Astrocyte (in vitro differentiated cells and primary cell): ENCODE measurements around the gene COQ8A. TPM values are rescaled to one million over a fixed set of nuclear protein-coding genes. Genes with fewer than 3 reads are reported as not detected.

Experiments used
- DNase-seq: peaks from one replicate; pipeline ENCODE4 v3.0.0-alpha.2; 2010; ENCODE audit warnings: low read depth
- FAIRE-seq: peaks from 2 replicates; lab custom pipeline; 2011; peaks lifted over from hg19 to GRCh38; lab: Jason Lieb, UNC
- H2AFZ ChIP-seq: 2 replicates; pipeline ENCODE4 v1.6.0; 2012; ENCODE audit warnings: low read depth, low read length, inconsistent platforms
- H3K27ac ChIP-seq: 2 replicates; pipeline ENCODE4 v1.5.1; 2011; ENCODE audit warnings: low read depth, low read length, inconsistent platforms
- H3K27me3 ChIP-seq: 2 replicates; pipeline ENCODE4 v1.6.0; 2011; ENCODE audit warnings: low read length, inconsistent platforms; ENCODE audit not compliant: insufficient read depth
- H3K36me3 ChIP-seq: 2 replicates; pipeline ENCODE4 v1.5.1; 2011; ENCODE audit warnings: low read length, inconsistent platforms; ENCODE audit not compliant: insufficient read depth
- H3K4me1 ChIP-seq: 2 replicates; pipeline ENCODE4 v1.5.1; 2011; ENCODE audit warnings: low read length, inconsistent platforms; ENCODE audit not compliant: insufficient read depth
- H3K4me2 ChIP-seq: 2 replicates; pipeline ENCODE4 v1.6.0; 2012; ENCODE audit warnings: low read length, inconsistent platforms
- H3K4me3 ChIP-seq: 2 replicates; pipeline ENCODE4 v1.5.1; 2011; ENCODE audit warnings: low read depth, mild to moderate bottlenecking, low read length, inconsistent platforms; ENCODE audit not compliant: insufficient read depth
- H3K79me2 ChIP-seq: 2 replicates; pipeline ENCODE4 v1.6.0; 2012; ENCODE audit warnings: mild to moderate bottlenecking, low read length, inconsistent platforms; ENCODE audit not compliant: insufficient read depth
- H3K9ac ChIP-seq: 2 replicates; pipeline ENCODE4 v1.6.0; 2012; ENCODE audit warnings: mild to moderate bottlenecking, low read length, inconsistent platforms
- H3K9me3 ChIP-seq: 2 replicates; pipeline ENCODE4 v1.5.1; 2012; ENCODE audit warnings: low read depth, mild to moderate bottlenecking, low read length, inconsistent platforms; ENCODE audit not compliant: insufficient read depth
- H4K20me1 ChIP-seq: 2 replicates; pipeline ENCODE4 v1.6.0; 2012; ENCODE audit warnings: low read length, inconsistent platforms; ENCODE audit not compliant: insufficient read depth
- H3K27ac Mint-ChIP-seq: one replicate; pipeline ENCODE4 v1.8.0; 2021; ENCODE audit warnings: mild to moderate bottlenecking, mixed read lengths; ENCODE audit not compliant: unreplicated experiment
- H3K27me3 Mint-ChIP-seq: one replicate; pipeline ENCODE4 v1.8.0; 2021; ENCODE audit warnings: low read depth, mixed read lengths; ENCODE audit not compliant: unreplicated experiment
- H3K36me3 Mint-ChIP-seq: one replicate; pipeline ENCODE4 v1.8.0; 2021; ENCODE audit warnings: low read depth, mixed read lengths; ENCODE audit not compliant: unreplicated experiment
- H3K4me1 Mint-ChIP-seq: one replicate; pipeline ENCODE4 v1.8.0; 2021; ENCODE audit warnings: low read depth, mixed read lengths; ENCODE audit not compliant: unreplicated experiment
- H3K4me3 Mint-ChIP-seq: one replicate; pipeline ENCODE4 v1.8.0; 2021; ENCODE audit warnings: mild to moderate bottlenecking, moderate library complexity, mixed read lengths; ENCODE audit not compliant: unreplicated experiment
- H3K9me3 Mint-ChIP-seq: one replicate; pipeline ENCODE4 v1.8.0; 2021; ENCODE audit warnings: mild to moderate bottlenecking, mixed read lengths; ENCODE audit not compliant: unreplicated experiment
- EZH2 ChIP-seq: IDR thresholded peaks from 2 replicates; pipeline ENCODE4 v1.6.1; 2012; ENCODE audit warnings: mild to moderate bottlenecking, low read length, inconsistent platforms; ENCODE audit not compliant: insufficient read depth
- total RNA-seq: library from RNA; stranded (reverse); gene quantifications from 2 replicates; pipeline ENCODE4 v1.2.1, GENCODE V29; 2021
- TF ChIP-seq, protein P1 (sequence below): IDR thresholded peaks from 2 replicates; pipeline ENCODE4 v1.5.1; 2011; ENCODE audit warnings: low read depth, mild to moderate bottlenecking, inconsistent platforms, low read length, moderate library complexity; ENCODE audit not compliant: insufficient read depth

COQ8A gene
- total RNA-seq, 1 donor from 2014 or later: 8.2 TPM

- Histone ChIP-seq H3K27ac (no peak overlapping the region), H3K4me3 (no peak overlapping the region), H3K27me3 (no peaks in the 10 kb centered on the region), H3K79me2 (no peaks in the 10 kb centered on the region), H3K4me2 (no peak overlapping the region), H3K4me1 (no peaks in the 10 kb centered on the region), H3K9me3 (no peaks in the 10 kb centered on the region), H4K20me1 (no peaks in the 10 kb centered on the region), H3K36me3 (peaks cover 6% of the 10 kb centered on the region), H3K9ac (no peak overlapping the region), H2AFZ (no peak overlapping the region)
- FAIRE-seq: no peak
- H3K27me3 Mint-ChIP-seq: no peaks in the 10 kb centered on the region
- DNase-seq: no peak
- no peaks in the 10 kb centered on the region for H3K9me3 Mint-ChIP-seq
- no peak overlapping the region for H3K27ac Mint-ChIP-seq
- H3K36me3 Mint-ChIP-seq: peaks cover 1% of the 10 kb centered on the region
- H3K4me3 Mint-ChIP-seq: no peak overlapping the region
- TF ChIP-seq, protein P1, sequence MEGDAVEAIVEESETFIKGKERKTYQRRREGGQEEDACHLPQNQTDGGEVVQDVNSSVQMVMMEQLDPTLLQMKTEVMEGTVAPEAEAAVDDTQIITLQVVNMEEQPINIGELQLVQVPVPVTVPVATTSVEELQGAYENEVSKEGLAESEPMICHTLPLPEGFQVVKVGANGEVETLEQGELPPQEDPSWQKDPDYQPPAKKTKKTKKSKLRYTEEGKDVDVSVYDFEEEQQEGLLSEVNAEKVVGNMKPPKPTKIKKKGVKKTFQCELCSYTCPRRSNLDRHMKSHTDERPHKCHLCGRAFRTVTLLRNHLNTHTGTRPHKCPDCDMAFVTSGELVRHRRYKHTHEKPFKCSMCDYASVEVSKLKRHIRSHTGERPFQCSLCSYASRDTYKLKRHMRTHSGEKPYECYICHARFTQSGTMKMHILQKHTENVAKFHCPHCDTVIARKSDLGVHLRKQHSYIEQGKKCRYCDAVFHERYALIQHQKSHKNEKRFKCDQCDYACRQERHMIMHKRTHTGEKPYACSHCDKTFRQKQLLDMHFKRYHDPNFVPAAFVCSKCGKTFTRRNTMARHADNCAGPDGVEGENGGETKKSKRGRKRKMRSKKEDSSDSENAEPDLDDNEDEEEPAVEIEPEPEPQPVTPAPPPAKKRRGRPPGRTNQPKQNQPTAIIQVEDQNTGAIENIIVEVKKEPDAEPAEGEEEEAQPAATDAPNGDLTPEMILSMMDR: no peak
- TF ChIP-seq EZH2: no peak
- H3K4me1 Mint-ChIP-seq: no peaks in the 10 kb centered on the region
Observed at GRCh38 chr1:227009937-227010336, 69.8 kb downstream of the COQ8A start.

- Histone ChIP-seq H3K79me2 (no peaks in the 10 kb centered on the region), H3K36me3 (peaks cover 6% of the 10 kb centered on the region), H2AFZ (no peak overlapping the region), H3K27ac (no peak overlapping the region), H3K9ac (no peak overlapping the region), H3K4me2 (no peak overlapping the region), H3K27me3 (no peaks in the 10 kb centered on the region), H3K4me3 (no peak overlapping the region), H3K9me3 (no peaks in the 10 kb centered on the region), H3K4me1 (no peaks in the 10 kb centered on the region), H4K20me1 (no peaks in the 10 kb centered on the region)
- Mint-ChIP-seq H3K4me3 (no peak overlapping the region), H3K9me3 (no peaks in the 10 kb centered on the region), H3K36me3 (peaks cover 1% of the 10 kb centered on the region), H3K27ac (no peak overlapping the region), H3K4me1 (no peaks in the 10 kb centered on the region), H3K27me3 (no peaks in the 10 kb centered on the region)
- DNase-seq (no peak), FAIRE-seq (no peak)
- TF ChIP-seq, protein P1: no peak
- no peak for TF ChIP-seq EZH2
Observed at GRCh38 chr1:227010645-227011044, 70.6 kb downstream of the COQ8A start.

DNA sequence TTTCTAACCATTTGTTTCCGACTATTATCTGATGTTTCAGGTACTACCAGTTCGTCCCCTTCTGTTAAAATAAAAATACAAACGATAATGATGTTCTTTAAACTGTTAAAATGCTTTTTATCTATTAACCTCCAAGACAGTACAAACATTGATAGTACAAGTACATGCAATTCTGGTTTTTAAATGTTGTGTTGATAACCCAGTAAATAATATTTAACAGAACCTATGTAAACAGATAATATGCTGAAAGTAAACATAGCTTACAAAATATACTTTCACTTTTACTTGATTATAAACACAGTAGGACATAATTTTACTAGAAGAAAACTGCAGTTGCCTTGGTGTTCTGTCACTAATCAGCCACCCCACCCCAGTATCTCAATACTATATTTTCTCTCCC, 76.9 kb downstream of the COQ8A start:
- peaks cover 10% of the 10 kb centered on the region for H3K9me3 Mint-ChIP-seq
- no peaks in the 10 kb centered on the region for H3K9me3 ChIP-seq
- H3K36me3 ChIP-seq: no peaks in the 10 kb centered on the region
- no peaks in the 10 kb centered on the region for H3K79me2 ChIP-seq
- DNase-seq (no peak), FAIRE-seq (no peak)
- H3K4me3 Mint-ChIP-seq: no peak overlapping the region
- H3K4me1 Mint-ChIP-seq: no peaks in the 10 kb centered on the region
- H3K27ac Mint-ChIP-seq: no peak overlapping the region
- no peak overlapping the region for H3K4me3 ChIP-seq
- H2AFZ ChIP-seq: no peak overlapping the region
- H3K36me3 Mint-ChIP-seq: peaks cover 25% of the 10 kb centered on the region
- H4K20me1 ChIP-seq: no peaks in the 10 kb centered on the region
- no peaks in the 10 kb centered on the region for H3K27me3 Mint-ChIP-seq
- no peaks in the 10 kb centered on the region for H3K27me3 ChIP-seq
- no peak overlapping the region for H3K9ac ChIP-seq
- H3K4me2 ChIP-seq: no peak overlapping the region
- H3K27ac ChIP-seq: no peak overlapping the region
- TF ChIP-seq EZH2: no peak
- TF ChIP-seq, protein P1: no peak
- no peaks in the 10 kb centered on the region for H3K4me1 ChIP-seq
